ENCODE results near the gene CFB. TPM values are rescaled to one million over a fixed set of nuclear protein-coding genes. Genes with fewer than 3 reads are reported as not detected.

The CFB gene
- total RNA-seq, 1 experiment from 2014 or later, result 0.31 TPM

DNA sequence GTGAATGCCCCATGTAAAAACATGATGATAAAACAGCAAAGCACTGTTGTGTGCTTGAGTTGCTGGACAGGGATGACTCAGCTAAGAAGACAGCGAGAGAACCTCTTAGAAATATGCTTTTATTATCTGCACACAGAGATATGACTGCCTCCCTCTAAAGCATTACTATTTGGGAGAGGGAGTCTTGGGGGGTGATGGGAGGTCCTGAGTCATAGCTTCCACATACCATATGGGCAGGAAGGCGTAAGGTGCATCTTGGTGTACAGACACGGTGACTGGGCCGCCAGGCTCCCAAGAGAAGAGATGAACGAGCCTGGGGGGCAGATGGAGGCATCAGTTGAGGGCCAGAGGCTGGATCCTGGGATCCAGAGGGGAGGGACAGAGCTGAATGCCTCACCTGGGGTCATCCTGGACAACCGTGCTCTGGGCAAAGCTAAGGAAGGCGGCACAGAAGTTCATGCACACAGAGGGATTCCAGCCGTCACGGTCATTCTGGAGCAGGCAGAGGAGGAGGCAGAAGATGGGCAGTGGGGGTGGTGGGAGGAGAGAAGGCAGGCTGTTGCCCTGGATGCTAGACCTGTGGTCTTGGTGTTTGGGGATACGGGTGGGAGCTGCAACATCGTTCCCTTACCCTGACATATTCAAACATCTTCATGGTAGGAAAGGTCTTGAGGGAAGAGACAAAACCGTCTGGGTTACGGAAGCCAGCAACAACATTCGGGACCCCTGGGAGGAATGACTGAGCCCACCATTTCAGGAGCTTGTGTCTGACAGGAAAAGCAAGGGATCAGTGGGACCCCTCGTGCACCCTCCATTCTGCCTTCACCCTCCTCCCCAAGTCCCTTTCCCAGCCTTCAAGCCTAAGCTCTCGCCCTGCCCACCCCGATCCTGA lies 24.1 kb downstream of the CFB start:
- Histone ChIP-seq H2BK15ac (ENCODE audit: low read depth, low read length) (no peak overlapping the region), H3K4ac (ENCODE audit: low read depth, low read length) (no peak overlapping the region), H2BK12ac (ENCODE audit: insufficient read length, low read depth, low read length) (no peak overlapping the region), H2AK5ac (ENCODE audit: insufficient read length, low read length) (no peak overlapping the region), H3K14ac (ENCODE audit: insufficient read depth, low read length) (no peak overlapping the region), H4K8ac (replicated peaks; ENCODE audit: insufficient read length, low read depth, low read length) (no peak overlapping the region), H3K79me2 (ENCODE audit: insufficient read depth, low read length) (no peaks in the 10 kb centered on the region; the same call in 1 of the 2 replicates), H2BK5ac (ENCODE audit: insufficient read length, low read length) (no peak overlapping the region), H3K79me1 (ENCODE audit: insufficient read depth, low read depth, low read length, poor library complexity, severe bottlenecking) (no peaks in the 10 kb centered on the region), H3K9ac (ENCODE audit: extremely low read depth, insufficient read length, low read length) (no peak overlapping the region), H4K91ac (ENCODE audit: insufficient read length, low read depth, low read length) (no peak overlapping the region), H3K23ac (ENCODE audit: insufficient read length, low read depth, low read length) (no peak overlapping the region), H3K18ac (ENCODE audit: insufficient read length, low read depth, low read length) (no peak overlapping the region), H3K27ac (ENCODE audit: insufficient read length, low read depth, low read length) (no peak overlapping the region), H4K20me1 (ENCODE audit: control insufficient read depth, insufficient read depth, insufficient read length) (no peaks in the 10 kb centered on the region), H3K56ac (ENCODE audit: insufficient read length, low read depth, low read length) (no peak overlapping the region), H3K9me3 (ENCODE audit: control insufficient read depth, low read depth, low read length) (no peaks in the 10 kb centered on the region), H2AFZ (ENCODE audit: low read length) (no peak overlapping the region), H3K23me2 (ENCODE audit: insufficient read length, low read depth, low read length, poor library complexity, severe bottlenecking) (peaks cover 6% of the 10 kb centered on the region), H3K4me2 (ENCODE audit: insufficient read depth, insufficient read length, low read length) (no peak overlapping the region), H3T11ph (ENCODE audit: low read length) (no peak overlapping the region), H3K4me1 (ENCODE audit: insufficient read depth, low read length) (peaks cover 3% of the 10 kb centered on the region; the same call in 1 of the 2 replicates), H4K5ac (ENCODE audit: insufficient read length, low read depth, low read length) (no peak overlapping the region), H2BK20ac (ENCODE audit: low read depth, low read length, poor library complexity, severe bottlenecking) (no peak overlapping the region), H2BK120ac (ENCODE audit: low read depth, low read length, poor library complexity, severe bottlenecking) (no peak overlapping the region), H3K27me3 (ENCODE audit: insufficient read depth, low read length) (no peaks in the 10 kb centered on the region)
- Mint-ChIP-seq H3K4me3 (peak overlapping the region; percentile 55 to 91; a peak in 4 of 5 replicates), H3K27me3 (ENCODE audit: low read depth) (no peaks in the 10 kb centered on the region; the same call in 1 of the 2 replicates), H3K4me1 (peaks cover 8 to 11% of the 10 kb centered on the region in 2 experiments), H3K27ac (peak overlapping the region; percentile 34 to 100 (median 86); a peak in 4 of 7 replicates), H3K36me3 (ENCODE audit: insufficient read depth in 1 of 3, low read depth in 3 of 3) (peaks cover 32 to 69% (median 65%) of the 10 kb centered on the region in 3 experiments; a peak in 6 of 7 replicates), H3K9me3 (peaks cover 0 to 2% of the 10 kb centered on the region in 2 experiments; a peak in 1 of 5 replicates)
- no CpG with 5 or more reads among the region's 17 CpGs for WGBS (ENCODE audit: extremely low coverage, insufficient read length, low lambda C conversion rate)
- TF ChIP-seq, protein P1, sequence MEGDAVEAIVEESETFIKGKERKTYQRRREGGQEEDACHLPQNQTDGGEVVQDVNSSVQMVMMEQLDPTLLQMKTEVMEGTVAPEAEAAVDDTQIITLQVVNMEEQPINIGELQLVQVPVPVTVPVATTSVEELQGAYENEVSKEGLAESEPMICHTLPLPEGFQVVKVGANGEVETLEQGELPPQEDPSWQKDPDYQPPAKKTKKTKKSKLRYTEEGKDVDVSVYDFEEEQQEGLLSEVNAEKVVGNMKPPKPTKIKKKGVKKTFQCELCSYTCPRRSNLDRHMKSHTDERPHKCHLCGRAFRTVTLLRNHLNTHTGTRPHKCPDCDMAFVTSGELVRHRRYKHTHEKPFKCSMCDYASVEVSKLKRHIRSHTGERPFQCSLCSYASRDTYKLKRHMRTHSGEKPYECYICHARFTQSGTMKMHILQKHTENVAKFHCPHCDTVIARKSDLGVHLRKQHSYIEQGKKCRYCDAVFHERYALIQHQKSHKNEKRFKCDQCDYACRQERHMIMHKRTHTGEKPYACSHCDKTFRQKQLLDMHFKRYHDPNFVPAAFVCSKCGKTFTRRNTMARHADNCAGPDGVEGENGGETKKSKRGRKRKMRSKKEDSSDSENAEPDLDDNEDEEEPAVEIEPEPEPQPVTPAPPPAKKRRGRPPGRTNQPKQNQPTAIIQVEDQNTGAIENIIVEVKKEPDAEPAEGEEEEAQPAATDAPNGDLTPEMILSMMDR (conservative IDR thresholded peaks at IDR 0.05), result no peak
- DNase-seq, result no peak
